Non-pigmented ciliary epithelial cell (primary cell): ENCODE measurements around the gene HUS1.
"Not testable (repeated sequence)": the region's sequence is repeated elsewhere in the genome, so short reads cannot be mapped to it uniquely, and the experiment has no call there.

Experiments
- DNase-seq: peaks from one replicate; pipeline ENCODE4 v3.0.0-alpha.2; 2010; ENCODE audit warnings: low read depth

Gene HUS1

GRCh38 chr7:47923081-47923875 lies 56.1 kb downstream of the HUS1 start:
- not testable (repeated sequence) for DNase-seq

- not testable (repeated sequence) for DNase-seq
Observed at GRCh38 chr7:47916514-47916913, 62.9 kb downstream of the HUS1 start.

- DNase-seq = no peak
Observed at GRCh38 chr7:47915616-47915976, 63.8 kb downstream of the HUS1 start.

GRCh38 chr7:47914717-47915615 lies 64.4 kb downstream of the HUS1 start:
- no peak for DNase-seq
